Fibroblast of pulmonary artery (primary cell): Measurements from ENCODE around the gene MTREX.

Source experiments
- DNase-seq: peaks from one replicate; pipeline ENCODE4 v3.0.0-alpha.2; 2010; ENCODE audit warnings: low read depth
- H3K4me3 ChIP-seq: replicated peaks from 2 replicates; pipeline ENCODE4 v1.5.1; 2011; ENCODE audit warnings: low read depth, mild to moderate bottlenecking, control low read depth, low read length, moderate library complexity
- TF ChIP-seq, protein P1 (sequence below): IDR thresholded peaks from 2 replicates; pipeline ENCODE4 v1.5.1; 2011; ENCODE audit warnings: mild to moderate bottlenecking, control low read depth, low read length, inconsistent platforms; ENCODE audit errors: missing control alignments

MTREX gene

DNA sequence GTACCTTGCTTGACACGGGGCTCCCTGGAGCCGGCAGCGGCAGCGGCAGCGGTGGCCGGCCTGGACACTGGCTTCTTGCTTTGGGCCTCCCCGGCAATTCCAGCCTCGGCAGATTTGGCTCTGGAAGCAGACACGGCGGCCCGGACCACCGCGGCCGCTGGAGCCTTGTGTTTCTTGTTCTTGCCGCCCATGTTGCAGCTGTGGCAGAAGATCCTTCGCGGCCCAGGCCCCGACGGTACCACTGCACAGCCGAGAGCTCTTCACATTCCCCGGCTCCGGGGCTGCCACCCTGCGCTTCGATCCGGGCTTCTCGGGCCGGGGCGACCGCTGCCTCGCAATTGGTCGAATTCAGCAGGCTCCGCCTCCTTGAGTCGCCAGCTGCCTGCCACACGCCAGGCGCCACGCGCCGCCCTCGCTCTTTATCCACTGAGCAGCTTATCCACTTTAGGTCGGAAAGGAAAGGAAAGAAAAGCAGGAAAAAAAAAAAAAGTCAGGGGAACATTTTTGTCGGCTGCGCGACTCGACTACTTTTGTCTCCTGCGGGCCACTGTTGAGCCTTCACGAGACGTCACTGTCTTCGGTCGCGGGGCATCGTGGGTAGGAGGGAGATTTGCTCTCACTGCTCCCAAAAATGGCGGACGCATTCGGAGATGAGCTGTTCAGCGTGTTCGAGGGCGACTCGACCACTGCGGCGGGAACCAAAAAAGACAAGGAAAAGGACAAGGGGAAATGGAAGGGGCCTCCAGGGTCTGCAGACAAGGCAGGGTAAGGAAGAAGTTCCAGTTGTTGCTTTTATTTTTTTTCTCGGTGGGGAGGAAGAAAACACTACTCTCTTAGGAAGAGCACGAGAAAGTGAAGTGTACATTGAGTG, at the start of gene MTREX, which contains the start of gene DHX29:
Gene MTREX, plus strand, starts transcription at position 607 of the 871 bp plus-strand sequence. Its CDS starts 25 bp downstream, at position 632.
Gene DHX29, minus strand, starts transcription at position 312 of the 871 bp plus-strand sequence. Its CDS starts 121 bp downstream, at position 191.
- TF ChIP-seq, protein P1, sequence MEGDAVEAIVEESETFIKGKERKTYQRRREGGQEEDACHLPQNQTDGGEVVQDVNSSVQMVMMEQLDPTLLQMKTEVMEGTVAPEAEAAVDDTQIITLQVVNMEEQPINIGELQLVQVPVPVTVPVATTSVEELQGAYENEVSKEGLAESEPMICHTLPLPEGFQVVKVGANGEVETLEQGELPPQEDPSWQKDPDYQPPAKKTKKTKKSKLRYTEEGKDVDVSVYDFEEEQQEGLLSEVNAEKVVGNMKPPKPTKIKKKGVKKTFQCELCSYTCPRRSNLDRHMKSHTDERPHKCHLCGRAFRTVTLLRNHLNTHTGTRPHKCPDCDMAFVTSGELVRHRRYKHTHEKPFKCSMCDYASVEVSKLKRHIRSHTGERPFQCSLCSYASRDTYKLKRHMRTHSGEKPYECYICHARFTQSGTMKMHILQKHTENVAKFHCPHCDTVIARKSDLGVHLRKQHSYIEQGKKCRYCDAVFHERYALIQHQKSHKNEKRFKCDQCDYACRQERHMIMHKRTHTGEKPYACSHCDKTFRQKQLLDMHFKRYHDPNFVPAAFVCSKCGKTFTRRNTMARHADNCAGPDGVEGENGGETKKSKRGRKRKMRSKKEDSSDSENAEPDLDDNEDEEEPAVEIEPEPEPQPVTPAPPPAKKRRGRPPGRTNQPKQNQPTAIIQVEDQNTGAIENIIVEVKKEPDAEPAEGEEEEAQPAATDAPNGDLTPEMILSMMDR, result no peak
- peak; percentile 94 for DNase-seq
- peak within 1 kb of the TSS; percentile 96 for H3K4me3 ChIP-seq

GRCh38 chr5:55258339-55258738, 49.5 kb upstream of the MTREX start:
- no peak overlapping the region for H3K4me3 ChIP-seq
- TF ChIP-seq, protein P1, result no peak
- no peak for DNase-seq

DNA sequence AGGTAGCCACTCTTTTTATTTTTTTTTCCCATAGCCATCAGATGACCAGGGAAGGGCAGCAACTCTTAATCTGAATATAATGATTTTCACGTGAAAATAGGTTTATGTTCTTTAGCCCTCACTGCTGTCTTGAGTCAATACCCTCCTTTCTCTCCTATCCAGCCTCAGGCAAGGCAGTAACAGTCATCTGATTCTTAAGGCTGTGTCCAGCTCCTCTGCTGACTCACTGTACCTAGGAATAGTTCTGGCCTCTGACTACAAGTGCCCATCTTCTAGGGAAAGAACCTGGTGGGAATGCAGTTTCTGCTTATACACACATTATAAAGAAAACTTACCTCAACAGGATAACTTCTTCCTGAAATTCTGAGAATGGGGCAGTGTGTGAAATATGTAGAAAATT, 31.0 kb upstream of the MTREX start:
- no peak for DNase-seq
- no peak overlapping the region for H3K4me3 ChIP-seq
- TF ChIP-seq, protein P1, result no peak

- TF ChIP-seq, protein P1, result no peak
- H3K4me3 ChIP-seq, result no peak overlapping the region
- no peak for DNase-seq
Observed at GRCh38 chr5:55278778-55279177, 29.0 kb upstream of the MTREX start.

DNA sequence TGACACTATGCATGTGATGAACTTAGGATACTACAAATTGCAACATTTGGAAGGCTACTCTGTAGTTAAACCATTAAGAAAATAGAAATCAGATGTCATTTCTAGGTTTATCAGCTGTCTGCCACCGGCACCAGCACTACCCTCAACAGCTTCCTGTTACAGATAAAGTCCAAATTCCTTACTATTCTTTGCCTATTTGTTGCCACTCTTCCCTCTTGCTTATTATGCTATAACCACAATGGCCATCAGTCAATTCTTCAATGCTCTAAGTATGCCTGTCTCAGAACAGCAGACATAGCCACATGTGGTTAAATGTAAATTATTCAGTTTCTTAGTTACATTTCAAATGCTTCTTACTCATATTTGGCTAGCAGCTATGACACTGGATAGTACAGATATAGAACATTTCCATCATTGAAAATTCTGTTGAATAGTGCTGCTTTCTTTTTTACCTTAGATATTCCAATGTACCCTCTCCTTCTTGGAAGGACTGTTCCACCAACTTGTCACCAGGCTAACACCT, 21.3 kb upstream of the MTREX start:
- H3K4me3 ChIP-seq, result no peak overlapping the region
- DNase-seq, result no peak
- TF ChIP-seq, protein P1, result no peak

DNA sequence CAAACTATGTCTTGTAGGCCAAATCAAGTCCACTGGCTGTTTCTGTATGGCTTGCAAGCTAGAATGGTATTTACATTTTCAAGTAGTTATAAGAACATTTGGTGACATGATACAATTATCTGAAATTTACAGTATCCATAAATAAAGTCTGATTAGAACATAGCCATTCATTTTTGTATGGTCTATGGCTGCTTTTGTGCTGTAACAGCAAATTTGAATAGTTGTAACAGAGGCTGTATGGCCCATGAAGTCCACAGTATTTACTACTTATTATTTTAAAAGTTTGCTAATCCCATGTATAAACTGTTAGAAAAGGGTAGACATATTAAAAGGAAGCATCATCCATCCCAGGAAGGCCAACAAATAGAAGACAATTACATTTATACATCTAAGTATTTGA, 18.0 kb upstream of the MTREX start:
- TF ChIP-seq, protein P1, result no peak
- no peak for DNase-seq

More for the DNA sequence above, 18.0 kb upstream of the MTREX start:
- H3K4me3 ChIP-seq, result no peak overlapping the region
